K562 (cell line): Measurements from ENCODE around the gene MED29. TPM values are rescaled to one million over a fixed set of nuclear protein-coding genes. Genes with fewer than 3 reads are reported as not detected.

ENCODE experiments used
- ADNP ChIP-seq: fragments of 200-800 bp; sonication (Bioruptor generic); IDR thresholded peaks from 2 replicates; pipeline ENCODE4 v1.6.1; 2016; ENCODE audit warnings: missing genetic modification characterization, missing compliant biosample characterization
- BHLHE40 ChIP-seq: IDR thresholded peaks from 2 replicates; pipeline ENCODE4 v1.6.1; 2011; ENCODE audit warnings: low read length, improper control_type of control experiment
- GABPB1 ChIP-seq: sonication (generic); formaldehyde crosslinking; IDR thresholded peaks from 2 replicates; pipeline ENCODE4 v1.8.0; 2022; ENCODE audit warnings: mild to moderate bottlenecking, missing genetic modification reagents
- HDAC2 ChIP-seq: fragments of 450-650 bp; IDR thresholded peaks from 2 replicates; pipeline ENCODE4 v1.6.1; 2016; ENCODE audit warnings: mild to moderate bottlenecking
- HDAC3 ChIP-seq: fragments of 450-650 bp; IDR thresholded peaks from 2 replicates; pipeline ENCODE4 v1.6.1; 2018; ENCODE audit warnings: borderline replicate concordance, mild to moderate bottlenecking, moderate library complexity; ENCODE audit not compliant: partially characterized antibody
- HDGF ChIP-seq: fragments of 450-650 bp; IDR thresholded peaks from 2 replicates; pipeline ENCODE4 v1.6.1; 2016
- HSF4 ChIP-seq: fragments of 250-450 bp; sonication (Bioruptor Pico); IDR thresholded peaks from 2 replicates; pipeline ENCODE4 v2.1.2; 2022; ENCODE audit warnings: mild to moderate bottlenecking, moderate library complexity, borderline replicate concordance
- KLF13 ChIP-seq: fragments of 450-650 bp; IDR thresholded peaks from 2 replicates; pipeline ENCODE4 v1.6.1; 2016; ENCODE audit warnings: missing genetic modification characterization, low read depth, mild to moderate bottlenecking, missing compliant biosample characterization, moderate library complexity, borderline replicate concordance
- MYC ChIP-seq, 2 experiments: fragments of 250-450 bp in 1 of 2; sonication (Bioruptor Pico) in 1 of 2; IDR thresholded peaks; 2 replicates each; pipeline versions ENCODE4 v1.5.1 to v1.6.1; 2012 to 2021; ENCODE audit warnings: low read depth in 2 of 2, borderline replicate concordance in 1 of 2, improper control_type of control experiment in 1 of 2, low read length in 1 of 2, mild to moderate bottlenecking in 1 of 2, moderate library complexity in 1 of 2
- NUFIP1 ChIP-seq: fragments of 450-650 bp; IDR thresholded peaks from 2 replicates; pipeline ENCODE4 v1.6.1; 2018; ENCODE audit not compliant: partially characterized antibody
- RBM34 ChIP-seq: fragments of 200-400 bp; formaldehyde crosslinking; IDR thresholded peaks from 2 replicates; pipeline ENCODE4 v1.6.1; 2018; ENCODE audit warnings: low read length, borderline replicate concordance; ENCODE audit not compliant: insufficient read depth
- RHOXF2B ChIP-seq: fragments of 250-450 bp; sonication (Bioruptor Pico); conservative IDR thresholded peaks from 2 replicates; pipeline ENCODE4 v1.5.1; 2021
- SMAD1 ChIP-seq: fragments of 150-350 bp; IDR thresholded peaks from 2 replicates; pipeline ENCODE4 v1.6.1; 2014; ENCODE audit warnings: low read length, low read depth; ENCODE audit not compliant: partially characterized antibody
- SMAD3 ChIP-seq: fragments of 450-650 bp; formaldehyde crosslinking; conservative IDR thresholded peaks from 2 replicates; pipeline ENCODE4 v1.4.0; 2020; ENCODE audit warnings: mild to moderate bottlenecking
- SOX6 ChIP-seq: fragments of 450-650 bp; IDR thresholded peaks from 2 replicates; pipeline ENCODE4 v1.6.1; 2014; ENCODE audit warnings: mild to moderate bottlenecking
- SRSF7 ChIP-seq: fragments of 200-400 bp; formaldehyde crosslinking; optimal IDR thresholded peaks from 2 replicates; pipeline ENCODE3; 2017; ENCODE audit warnings: mild to moderate bottlenecking, low read depth, low read length
- TAF15 ChIP-seq: fragments of 200-400 bp; formaldehyde crosslinking; IDR thresholded peaks from 2 replicates; pipeline ENCODE4 v1.6.1; 2017; ENCODE audit warnings: mild to moderate bottlenecking, low read depth, low read length, moderate library complexity
- ZBED1 ChIP-seq: IDR thresholded peaks from 2 replicates; pipeline ENCODE4 v1.6.1; 2014
- ZNF644 ChIP-seq: fragments of 200-800 bp; sonication (Bioruptor generic); IDR thresholded peaks from 2 replicates; pipeline ENCODE4 v1.6.1; 2016; ENCODE audit warnings: low read depth, missing genetic modification characterization, missing compliant biosample characterization
- polyA plus RNA-seq, 8 experiments: library from polyadenylated mRNA; depleted of rRNA in 4 of 8; stranded (reverse) in 5 of 8; unstranded in 3 of 8; fragments of >200 nt; fragmentation: Nextera tagmentation in 2 of 8; fragmentation: Illumina TruSeq in 1 of 8; extraction: Ambion mirVana in 2 of 8; extraction: Trizol in 1 of 8; gene quantifications; 2 replicates each; pipeline versions ENCODE4 v1.2.1 to v1.2.3, GENCODE V29; 2011 to 2014; ENCODE audit warnings: inconsistent platforms in 1 of 8, missing spikeins in 1 of 8
- total RNA-seq, 7 experiments: library from RNA; depleted of rRNA in 6 of 7; stranded (reverse); fragments of >200 nt in 6 of 7; fragmentation: Illumina TruSeq in 2 of 7; extraction: Trizol in 2 of 7; gene quantifications; 2 replicates each; pipeline versions ENCODE4 v1.2.1 to v1.2.3, GENCODE V29; 2011 to 2021; ENCODE audit warnings: low replicate concordance in 1 of 7
- TF ChIP-seq, protein P1 (sequence below): sonication (generic); formaldehyde crosslinking; IDR thresholded peaks from 2 replicates; pipeline ENCODE4 v1.8.0; 2022; ENCODE audit warnings: mild to moderate bottlenecking, missing genetic modification reagents
- TF ChIP-seq, protein P2 (sequence below): fragments of 450-650 bp; IDR thresholded peaks from 2 replicates; pipeline ENCODE4 v1.6.1; 2018; ENCODE audit warnings: mild to moderate bottlenecking, low read depth; ENCODE audit not compliant: partially characterized antibody
- TF ChIP-seq, protein P3 (sequence below): fragments of 250-450 bp; sonication (Bioruptor Pico); IDR thresholded peaks from 2 replicates; pipeline ENCODE4 v1.5.0; 2021; ENCODE audit warnings: mild to moderate bottlenecking, borderline replicate concordance
- TF ChIP-seq, protein P4 (sequence below): fragments of 250-450 bp; sonication (Bioruptor Pico); IDR thresholded peaks from 2 replicates; pipeline ENCODE4 v1.5.0; 2021

MED29 gene
- total and polyA plus RNA-seq, 9 of the 15 experiments (the other 6 are each of a cell fraction or from before 2014, with no cell fraction given): 1.8 to 22.6 (median 12.4) TPM

DNA sequence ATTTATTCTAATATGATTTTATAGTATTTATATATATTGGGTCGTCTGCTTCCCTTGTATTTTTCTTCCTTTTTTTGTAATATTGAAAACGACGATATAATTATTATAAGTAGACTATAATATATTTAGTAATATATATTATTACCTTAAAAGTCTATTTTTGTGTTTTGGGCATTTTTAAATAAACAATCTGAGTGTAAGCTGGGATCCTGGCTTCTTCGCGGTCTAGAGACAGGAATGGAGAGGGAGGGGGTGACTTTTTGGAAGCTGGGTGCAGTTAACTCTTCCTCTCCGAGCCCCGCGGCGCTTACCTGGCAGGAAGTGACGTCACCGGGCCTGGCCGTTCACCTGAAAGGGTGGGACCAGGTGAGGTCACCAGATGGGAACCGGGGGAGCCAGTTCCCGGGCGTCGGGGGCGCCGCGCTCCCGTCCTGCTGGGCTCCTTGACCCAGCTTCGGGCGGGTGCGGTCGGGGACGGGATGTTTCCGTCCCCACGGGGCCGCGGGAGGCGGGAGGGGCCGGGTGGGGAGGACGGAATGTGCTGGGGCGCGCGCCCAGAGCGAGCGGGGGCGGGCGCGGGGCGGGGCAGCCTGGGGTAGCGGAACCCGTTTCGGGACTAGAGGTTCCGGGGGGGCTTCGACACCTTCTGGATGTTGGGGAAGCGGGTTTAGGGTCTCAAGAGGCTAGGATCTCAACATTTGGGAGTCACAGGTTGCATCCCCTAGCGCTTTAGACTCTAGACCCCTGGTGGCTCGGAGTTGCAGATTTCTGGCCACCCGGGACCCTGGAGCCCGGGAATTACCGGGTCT, 18.2 kb downstream of the MED29 start (continued):
- TF ChIP-seq, protein P1, sequence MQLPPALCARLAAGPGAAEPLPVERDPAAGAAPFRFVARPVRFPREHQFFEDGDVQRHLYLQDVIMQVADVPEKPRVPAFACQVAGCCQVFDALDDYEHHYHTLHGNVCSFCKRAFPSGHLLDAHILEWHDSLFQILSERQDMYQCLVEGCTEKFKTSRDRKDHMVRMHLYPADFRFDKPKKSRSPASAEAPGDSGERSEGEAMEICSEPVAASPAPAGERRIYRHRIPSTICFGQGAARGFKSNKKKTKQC: no peak
- no peak for TF ChIP-seq HDAC3
- no peak for TF ChIP-seq SMAD1
- TF ChIP-seq HDGF: no peak
- no peak for TF ChIP-seq HDAC2
- TF ChIP-seq, protein P2, sequence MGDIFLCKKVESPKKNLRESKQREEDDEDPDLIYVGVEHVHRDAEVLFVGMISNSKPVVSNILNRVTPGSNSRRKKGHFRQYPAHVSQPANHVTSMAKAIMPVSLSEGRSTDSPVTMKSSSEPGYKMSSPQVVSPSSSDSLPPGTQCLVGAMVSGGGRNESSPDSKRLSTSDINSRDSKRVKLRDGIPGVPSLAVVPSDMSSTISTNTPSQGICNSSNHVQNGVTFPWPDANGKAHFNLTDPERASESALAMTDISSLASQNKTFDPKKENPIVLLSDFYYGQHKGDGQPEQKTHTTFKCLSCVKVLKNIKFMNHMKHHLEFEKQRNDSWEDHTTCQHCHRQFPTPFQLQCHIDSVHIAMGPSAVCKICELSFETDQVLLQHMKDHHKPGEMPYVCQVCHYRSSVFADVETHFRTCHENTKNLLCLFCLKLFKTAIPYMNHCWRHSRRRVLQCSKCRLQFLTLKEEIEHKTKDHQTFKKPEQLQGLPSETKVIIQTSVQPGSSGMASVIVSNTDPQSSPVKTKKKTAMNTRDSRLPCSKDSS: no peak
- TF ChIP-seq, protein P3, sequence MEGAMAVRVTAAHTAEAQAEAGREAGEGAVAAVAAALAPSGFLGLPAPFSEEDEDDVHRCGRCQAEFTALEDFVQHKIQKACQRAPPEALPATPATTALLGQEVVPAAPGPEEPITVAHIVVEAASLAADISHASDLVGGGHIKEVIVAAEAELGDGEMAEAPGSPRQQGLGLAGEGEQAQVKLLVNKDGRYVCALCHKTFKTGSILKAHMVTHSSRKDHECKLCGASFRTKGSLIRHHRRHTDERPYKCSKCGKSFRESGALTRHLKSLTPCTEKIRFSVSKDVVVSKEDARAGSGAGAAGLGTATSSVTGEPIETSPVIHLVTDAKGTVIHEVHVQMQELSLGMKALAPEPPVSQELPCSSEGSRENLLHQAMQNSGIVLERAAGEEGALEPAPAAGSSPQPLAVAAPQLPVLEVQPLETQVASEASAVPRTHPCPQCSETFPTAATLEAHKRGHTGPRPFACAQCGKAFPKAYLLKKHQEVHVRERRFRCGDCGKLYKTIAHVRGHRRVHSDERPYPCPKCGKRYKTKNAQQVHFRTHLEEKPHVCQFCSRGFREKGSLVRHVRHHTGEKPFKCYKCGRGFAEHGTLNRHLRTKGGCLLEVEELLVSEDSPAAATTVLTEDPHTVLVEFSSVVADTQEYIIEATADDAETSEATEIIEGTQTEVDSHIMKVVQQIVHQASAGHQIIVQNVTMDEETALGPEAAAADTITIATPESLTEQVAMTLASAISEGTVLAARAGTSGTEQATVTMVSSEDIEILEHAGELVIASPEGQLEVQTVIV (CRISPR knock-in tag): no peak
- TF ChIP-seq HSF4: no peak
- no peak for TF ChIP-seq KLF13 (tag)
- no peak for TF ChIP-seq ADNP (tag)
- 0 out of 2 replicates have a peak, but pooled peaks have one; percentile 14 for TF ChIP-seq BHLHE40
- TF ChIP-seq MYC (IDR thresholded peaks at IDR 0.05; ENCODE audit: low read depth, low read length): no peak
- no peak for TF ChIP-seq MYC (CRISPR knock-in tag; IDR thresholded peaks at IDR 0.05; ENCODE audit: borderline replicate concordance, low read depth)
- peak; percentile 85 for TF ChIP-seq GABPB1 (CRISPR knock-in tag)
- no peak for TF ChIP-seq RBM34
- 0 out of 2 replicates have a peak, but pooled peaks have one; percentile 12 for TF ChIP-seq ZNF644 (tag)
- TF ChIP-seq, protein P4, sequence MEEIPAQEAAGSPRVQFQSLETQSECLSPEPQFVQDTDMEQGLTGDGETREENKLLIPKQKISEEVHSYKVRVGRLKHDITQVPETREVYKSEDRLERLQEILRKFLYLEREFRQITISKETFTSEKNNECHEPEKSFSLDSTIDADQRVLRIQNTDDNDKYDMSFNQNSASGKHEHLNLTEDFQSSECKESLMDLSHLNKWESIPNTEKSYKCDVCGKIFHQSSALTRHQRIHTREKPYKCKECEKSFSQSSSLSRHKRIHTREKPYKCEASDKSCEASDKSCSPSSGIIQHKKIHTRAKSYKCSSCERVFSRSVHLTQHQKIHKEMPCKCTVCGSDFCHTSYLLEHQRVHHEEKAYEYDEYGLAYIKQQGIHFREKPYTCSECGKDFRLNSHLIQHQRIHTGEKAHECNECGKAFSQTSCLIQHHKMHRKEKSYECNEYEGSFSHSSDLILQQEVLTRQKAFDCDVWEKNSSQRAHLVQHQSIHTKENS: no peak
- TF ChIP-seq SRSF7: no peak
- TF ChIP-seq NUFIP1: no peak
- no peak for TF ChIP-seq TAF15
- TF ChIP-seq SMAD3 (CRISPR knock-in tag): no peak
- TF ChIP-seq ZBED1: no peak
- no peak for TF ChIP-seq RHOXF2B (CRISPR knock-in tag)
- no peak for TF ChIP-seq SOX6
